ENCODE data around the gene AP2M1. TPM values are rescaled to one million over a fixed set of nuclear protein-coding genes. Genes with fewer than 3 reads are reported as not detected.
"Not testable (repeated sequence)": the region's sequence is repeated elsewhere in the genome, so short reads cannot be mapped to it uniquely, and the experiment has no call there.

AP2M1 gene
- polyA plus RNA-seq (ENCODE audit: insufficient read length in 12 of 12): 100 to 1,000 TPM in 11 of 12 donors, not detected in 1; 170 to 233 (median 199) TPM
- long read RNA-seq, donor 1, transcript AP2M1-214 (3 exons, 684 nt): minor isoform, 7 of 100 reads
- long read RNA-seq, donor 1, transcript AP2M1-207 (10 exons, 1,950 nt): minor isoform, 6 of 100 reads
- long read RNA-seq, donor 1, transcript AP2M1-202 (11 exons, 2,091 nt): major isoform, 69 of 100 reads
- long read RNA-seq, donor 1, partial matches to known transcripts: 14 of 100 reads
- long read RNA-seq, donor 1, other reads (novel, unspliced or antisense): 0 of 100 reads
- long read RNA-seq, donor 2, transcript AP2M1-202 (11 exons, 2,091 nt): major isoform, 59 of 70 reads
- long read RNA-seq, donor 2, partial matches to known transcripts: 5 of 70 reads
- long read RNA-seq, donor 2, other reads (novel, unspliced or antisense): 0 of 70 reads
- long read RNA-seq, donor 3, transcript AP2M1-202 (11 exons, 2,091 nt): major isoform, 31 of 35 reads
- long read RNA-seq, donor 3, partial matches to known transcripts: 0 of 35 reads
- long read RNA-seq, donor 3, other reads (novel, unspliced or antisense): 0 of 35 reads
- long read RNA-seq, donor 4, transcript AP2M1-202 (11 exons, 2,091 nt): major isoform, 27 of 30 reads
- long read RNA-seq, donor 4, partial matches to known transcripts: 0 of 30 reads
- long read RNA-seq, donor 4, other reads (novel, unspliced or antisense): 0 of 30 reads
- long read RNA-seq, donor 5, transcript AP2M1-207 (10 exons, 1,950 nt): minor isoform, 6 of 106 reads
- long read RNA-seq, donor 5, transcript AP2M1-214 (3 exons, 684 nt): minor isoform, 5 of 106 reads
- long read RNA-seq, donor 5, transcript AP2M1-202 (11 exons, 2,091 nt): major isoform, 86 of 106 reads
- long read RNA-seq, donor 5, partial matches to known transcripts: 5 of 106 reads
- long read RNA-seq, donor 5, other reads (novel, unspliced or antisense): 0 of 106 reads
- long read RNA-seq, donor 6, transcript AP2M1-202 (11 exons, 2,091 nt): major isoform, 29 of 48 reads
- long read RNA-seq, donor 6, partial matches to known transcripts: 17 of 48 reads
- long read RNA-seq, donor 6, other reads (novel, unspliced or antisense): 0 of 48 reads
- long read RNA-seq, donor 7, transcript AP2M1-202 (11 exons, 2,091 nt): major isoform, 36 of 39 reads
- long read RNA-seq, donor 7, partial matches to known transcripts: 0 of 39 reads
- long read RNA-seq, donor 7, other reads (novel, unspliced or antisense): 0 of 39 reads
- long read RNA-seq, donor 8, transcript AP2M1-202 (11 exons, 2,091 nt): major isoform, 64 of 95 reads
- long read RNA-seq, donor 8, transcript AP2M1-214 (3 exons, 684 nt): minor isoform, 5 of 95 reads
- long read RNA-seq, donor 8, partial matches to known transcripts: 24 of 95 reads
- long read RNA-seq, donor 8, other reads (novel, unspliced or antisense): 0 of 95 reads
- long read RNA-seq, donor 9, transcript AP2M1-202 (11 exons, 2,091 nt): major isoform, 28 of 52 reads
- long read RNA-seq, donor 9, partial matches to known transcripts: 20 of 52 reads
- long read RNA-seq, donor 9, other reads (novel, unspliced or antisense): 0 of 52 reads
- long read RNA-seq, donor 10, transcript AP2M1-202 (11 exons, 2,091 nt): major isoform, 59 of 66 reads
- long read RNA-seq, donor 10, partial matches to known transcripts: 0 of 66 reads
- long read RNA-seq, donor 10, other reads (novel, unspliced or antisense): 0 of 66 reads
- long read RNA-seq, donor 11, transcript AP2M1-202 (11 exons, 2,091 nt): major isoform, 56 of 85 reads
- long read RNA-seq, donor 11, partial matches to known transcripts: 22 of 85 reads
- long read RNA-seq, donor 11, other reads (novel, unspliced or antisense): 0 of 85 reads

DNA sequence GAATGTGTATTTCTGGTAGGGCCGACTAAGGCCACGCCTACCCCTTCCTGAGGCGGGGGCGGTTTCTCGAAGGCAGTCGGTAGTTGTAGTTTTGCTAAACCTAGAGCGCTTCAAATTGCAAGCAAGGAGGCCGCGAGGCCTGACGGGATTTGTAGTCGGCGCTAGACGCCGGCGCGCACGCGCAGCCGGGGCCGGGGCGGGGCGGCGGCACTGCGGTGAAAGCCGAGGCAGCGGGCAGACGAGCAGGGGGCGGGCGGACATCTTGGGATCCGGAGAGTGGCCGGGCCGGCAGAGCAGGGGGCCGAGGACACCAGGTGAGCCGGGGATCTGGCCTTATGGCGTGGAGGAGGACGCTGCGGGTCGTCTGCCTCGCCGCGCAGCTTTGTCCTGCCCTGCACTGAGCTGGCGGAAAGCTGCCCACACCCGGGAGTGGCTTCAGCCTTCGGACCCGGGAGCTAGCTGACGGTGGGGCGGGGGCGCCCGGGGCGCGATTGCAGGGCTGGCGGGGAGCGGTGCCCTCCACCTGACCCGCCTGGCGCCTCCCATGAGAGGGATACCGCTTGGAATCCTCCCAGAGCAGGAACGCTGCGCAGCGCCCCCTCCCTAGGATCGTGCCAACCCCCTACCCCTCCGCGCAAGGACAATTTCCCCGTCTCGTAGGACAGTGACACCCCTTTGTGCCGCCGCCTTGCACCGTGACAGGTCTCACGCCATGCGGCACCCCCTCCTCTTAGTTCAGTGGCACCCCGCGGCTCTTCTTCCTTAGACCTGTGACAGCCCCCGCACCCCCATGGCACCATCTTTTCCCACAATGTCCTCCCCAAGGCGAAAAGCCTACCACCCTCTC is at the start of gene AP2M1:
TSS of gene AP2M1 (plus strand) at position 210 of the 847 bp plus-strand sequence. CDS start 2,139 bp downstream, outside the sequence.
- peak; percentile 98 for DNase-seq

DNA sequence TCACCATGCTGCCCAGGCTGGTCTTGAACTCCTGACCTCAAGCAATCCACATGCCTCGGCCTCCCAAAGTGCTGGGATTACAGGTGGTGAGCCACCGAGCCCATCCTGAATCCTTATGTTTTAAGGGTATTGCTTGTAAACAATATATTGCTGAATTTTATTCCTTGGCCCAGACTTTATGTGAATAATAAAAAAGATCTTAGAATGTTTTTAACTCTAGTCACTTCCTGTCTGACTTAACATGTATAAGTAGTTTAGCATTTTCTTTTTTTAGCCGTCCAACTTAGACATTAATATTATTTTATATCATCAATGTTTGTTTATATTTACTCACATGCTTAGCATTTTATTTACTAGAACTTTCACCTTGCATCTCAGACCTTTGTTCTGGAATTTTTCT is 48.6 kb upstream of the AP2M1 start:
- DNase-seq: no peak

DNA sequence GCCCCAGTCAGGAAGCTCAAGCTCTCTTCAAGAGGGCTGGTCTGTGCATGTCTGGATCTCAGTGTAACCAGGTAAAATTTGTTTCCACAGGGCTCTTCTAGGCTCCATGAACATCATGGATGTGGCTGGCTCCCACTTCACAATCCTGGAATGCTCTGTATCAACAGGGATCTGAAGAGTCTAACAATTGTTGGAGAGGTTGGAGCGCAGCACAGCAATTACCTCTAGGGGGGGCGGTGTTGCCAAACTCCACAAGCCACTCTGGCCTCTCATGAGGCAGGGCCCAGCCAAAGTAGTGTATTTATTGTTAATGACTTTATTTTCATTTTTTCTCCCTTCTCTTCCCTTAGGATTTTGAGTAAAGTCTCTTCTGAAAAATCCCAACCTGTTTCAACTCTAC is 45.6 kb upstream of the AP2M1 start:
- no peak for DNase-seq

DNA sequence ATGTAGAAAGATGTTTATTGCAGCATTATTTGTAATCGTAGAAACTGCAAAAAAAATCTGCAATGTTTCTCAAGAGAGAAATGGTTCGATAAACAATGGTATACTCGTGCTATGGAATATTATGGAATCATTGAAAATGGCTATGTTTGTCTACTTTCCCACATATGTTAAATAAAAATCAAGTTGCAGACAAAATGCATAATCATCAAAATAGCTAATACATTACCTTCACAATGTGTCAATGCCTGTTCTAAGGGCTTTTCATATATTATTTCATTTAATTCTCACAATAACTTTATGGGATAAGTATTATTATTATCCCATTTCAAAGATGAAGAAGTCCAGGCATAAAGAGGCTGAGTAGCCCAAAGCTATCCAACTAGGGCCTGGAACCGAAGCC is 41.7 kb upstream of the AP2M1 start:
- DNase-seq: no peak

DNA sequence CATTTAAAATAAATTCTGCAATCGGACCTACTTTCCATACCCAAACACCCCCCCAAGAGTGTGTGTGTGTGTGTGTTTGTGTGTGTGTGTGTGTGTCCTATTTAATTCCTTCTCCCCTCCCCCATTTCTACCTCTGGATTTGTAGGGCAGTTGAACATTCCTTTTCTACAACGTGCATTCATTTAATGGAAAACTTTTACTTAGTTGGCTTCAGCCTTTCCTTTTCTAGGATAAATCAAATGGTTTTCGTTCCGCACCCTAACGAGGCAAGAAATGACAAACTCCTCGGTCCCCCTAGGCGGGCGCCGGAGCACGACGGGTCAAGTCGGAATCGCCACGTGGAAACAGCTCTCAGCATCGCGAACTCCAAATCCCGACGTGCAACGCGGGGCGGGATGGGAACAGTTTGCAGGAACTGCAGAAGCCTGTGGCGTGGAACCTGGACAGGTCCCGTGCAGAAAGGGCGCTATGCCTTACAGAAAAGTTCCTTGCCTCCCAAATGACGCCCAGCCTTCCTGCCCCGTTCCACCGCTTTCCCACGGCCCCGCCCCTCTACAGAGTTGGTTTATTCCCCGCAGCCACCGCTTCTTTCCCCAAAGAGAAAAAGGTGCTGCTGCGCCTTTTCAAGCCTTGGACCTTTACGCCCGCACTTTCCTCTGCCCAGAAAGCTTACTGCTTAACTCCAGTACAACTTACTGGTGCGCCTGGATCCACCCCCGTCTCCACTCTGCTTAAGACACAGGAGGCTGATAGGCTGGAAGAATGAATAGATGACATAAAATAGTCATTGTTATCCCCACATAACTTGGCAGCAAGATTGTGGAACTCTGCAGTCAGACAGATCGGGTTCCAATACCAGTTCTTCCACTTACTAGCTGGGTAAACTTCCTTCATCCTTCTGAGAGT is 40.6 kb upstream of the AP2M1 start:
- DNase-seq: peak; percentile 87

DNA sequence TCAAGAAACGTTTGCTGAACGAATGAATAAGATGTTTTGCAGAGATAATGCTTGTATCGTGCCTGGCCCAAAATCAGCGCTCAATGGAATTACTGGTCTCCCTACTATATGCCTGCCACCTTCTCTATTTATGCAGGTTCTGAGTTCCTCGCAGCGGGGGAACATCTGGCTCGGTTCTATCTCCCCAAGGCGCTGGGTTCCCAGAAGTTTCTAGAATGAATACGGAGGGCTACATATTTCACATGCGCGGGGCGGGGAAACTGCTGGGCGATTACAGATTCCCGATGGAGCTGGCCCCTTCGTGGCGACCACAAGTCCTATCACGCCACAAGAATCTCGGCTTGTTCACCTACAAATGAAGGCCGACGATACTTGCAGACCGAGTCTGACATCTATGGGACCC is 39.9 kb upstream of the AP2M1 start:
- peak; percentile 45 for DNase-seq

DNA sequence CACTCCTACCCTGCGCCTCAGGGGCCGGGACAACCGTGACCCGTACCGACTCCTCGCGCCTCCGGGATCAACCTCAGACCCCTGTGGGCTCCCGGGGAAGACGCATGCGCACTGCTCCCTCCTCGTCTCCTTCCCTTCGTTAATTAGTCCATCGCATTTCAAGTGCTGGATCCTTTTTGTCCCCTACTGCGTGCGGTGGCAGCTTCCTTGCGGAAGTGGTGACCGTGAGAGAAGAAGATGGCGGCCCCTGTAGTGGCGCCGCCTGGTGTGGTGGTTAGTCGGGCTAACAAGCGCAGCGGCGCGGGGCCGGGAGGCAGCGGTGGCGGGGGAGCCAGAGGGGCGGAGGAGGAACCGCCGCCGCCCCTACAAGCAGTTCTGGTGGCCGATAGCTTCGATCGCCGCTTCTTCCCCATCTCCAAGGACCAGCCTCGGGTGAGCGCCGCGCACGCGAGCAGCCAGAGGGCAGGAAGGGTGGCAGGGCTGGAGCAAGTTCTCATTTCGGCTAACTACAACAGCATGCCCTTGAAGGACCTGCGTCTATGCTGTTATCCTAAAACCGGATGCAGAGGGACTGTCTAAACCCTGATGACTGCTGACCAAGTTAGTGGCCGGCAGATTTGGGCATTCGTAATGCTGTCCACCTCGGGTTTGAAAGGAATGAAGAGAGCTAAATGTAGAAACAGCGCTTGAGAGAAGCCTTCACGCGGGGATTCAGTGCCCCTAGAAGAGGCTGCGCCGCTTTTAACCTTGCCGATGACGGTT is 39.3 kb upstream of the AP2M1 start, which contains the start of gene EIF2B5:
TSS of gene EIF2B5 (plus strand) at position 210 of the 762 bp plus-strand sequence. CDS start at position 238, 28 bp downstream.
- DNase-seq: peak; percentile 94

DNA sequence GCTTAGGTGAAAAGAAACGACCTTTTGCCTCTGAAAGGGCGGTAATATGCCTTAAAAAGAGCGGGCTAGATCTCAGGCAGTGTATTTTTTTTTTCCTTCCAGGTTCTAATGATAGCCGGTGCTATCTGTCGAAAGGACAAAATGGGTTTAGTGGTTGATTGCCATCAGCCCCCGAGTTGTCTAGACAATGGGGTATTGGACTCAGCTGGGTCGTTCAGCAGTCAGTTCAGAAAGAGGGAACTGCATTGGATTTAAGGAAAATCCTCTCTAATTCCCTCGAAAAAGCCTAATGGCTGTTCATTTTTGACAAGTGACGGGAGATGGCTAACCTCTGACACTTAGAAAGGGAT is 38.8 kb upstream of the AP2M1 start:
- DNase-seq: no peak

DNA sequence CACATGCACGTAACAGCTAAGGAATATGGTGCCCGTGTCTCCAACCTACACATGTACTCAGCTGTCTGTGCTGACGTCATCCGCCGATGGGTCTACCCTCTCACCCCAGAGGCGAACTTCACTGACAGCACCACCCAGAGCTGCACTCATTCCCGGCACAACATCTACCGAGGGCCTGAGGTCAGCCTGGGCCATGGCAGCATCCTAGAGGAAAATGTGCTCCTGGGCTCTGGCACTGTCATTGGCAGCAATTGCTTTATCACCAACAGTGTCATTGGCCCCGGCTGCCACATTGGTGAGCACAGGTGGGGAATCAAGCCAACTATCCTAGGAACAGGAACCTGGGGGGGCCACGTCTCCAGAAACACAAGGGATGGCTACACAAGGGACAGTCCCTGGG is 34.2 kb upstream of the AP2M1 start:
- no peak for DNase-seq

DNA sequence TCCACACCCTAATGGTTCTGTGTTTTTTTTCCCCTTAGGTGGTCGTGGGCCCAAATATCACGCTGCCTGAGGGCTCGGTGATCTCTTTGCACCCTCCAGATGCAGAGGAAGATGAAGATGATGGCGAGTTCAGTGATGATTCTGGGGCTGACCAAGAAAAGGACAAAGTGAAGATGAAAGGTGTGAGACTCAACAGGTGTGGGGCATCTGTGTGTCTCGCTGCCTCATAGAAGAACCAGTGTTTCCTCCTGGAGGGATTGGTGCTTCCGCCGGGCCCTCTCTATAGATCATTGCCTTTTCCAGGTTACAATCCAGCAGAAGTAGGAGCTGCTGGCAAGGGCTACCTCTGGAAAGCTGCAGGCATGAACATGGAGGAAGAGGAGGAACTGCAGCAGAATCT is 32.5 kb upstream of the AP2M1 start:
- no peak for DNase-seq

DNA sequence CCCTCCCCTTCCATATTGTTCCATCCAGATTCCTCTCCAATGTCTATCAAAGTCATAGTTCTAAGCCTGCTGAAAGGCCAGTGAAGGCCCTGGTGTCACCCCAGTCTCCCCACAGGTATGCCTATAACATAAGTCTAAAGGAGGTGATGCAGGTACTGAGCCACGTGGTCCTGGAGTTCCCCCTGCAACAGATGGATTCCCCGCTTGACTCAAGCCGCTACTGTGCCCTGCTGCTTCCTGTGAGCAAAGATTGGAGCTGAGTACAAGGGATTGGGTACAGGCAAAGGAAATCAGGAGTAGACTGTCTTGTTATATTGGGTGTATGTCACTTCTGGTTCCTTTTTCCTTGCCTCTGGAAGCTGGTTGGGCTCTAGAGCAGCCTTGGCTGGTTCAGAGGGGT is 31.3 kb upstream of the AP2M1 start:
- no peak for DNase-seq

DNA sequence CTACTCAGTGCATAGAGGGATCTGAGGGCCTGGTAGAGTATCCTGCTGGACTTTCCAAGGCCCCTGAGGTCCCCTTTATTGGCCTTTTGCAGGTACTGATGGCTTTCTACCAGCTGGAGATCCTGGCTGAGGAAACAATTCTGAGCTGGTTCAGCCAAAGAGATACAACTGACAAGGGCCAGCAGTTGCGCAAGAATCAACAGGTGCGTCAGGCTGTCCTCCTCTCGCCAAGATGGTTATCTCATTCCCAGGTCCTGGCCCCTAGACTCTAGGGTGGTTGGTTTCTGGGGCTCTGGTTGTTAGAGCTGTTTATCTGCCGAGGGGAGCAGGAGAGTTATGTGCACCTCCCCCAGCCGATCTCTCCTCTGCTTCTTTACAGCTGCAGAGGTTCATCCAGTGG is 30.1 kb upstream of the AP2M1 start:
- DNase-seq: no peak

DNA sequence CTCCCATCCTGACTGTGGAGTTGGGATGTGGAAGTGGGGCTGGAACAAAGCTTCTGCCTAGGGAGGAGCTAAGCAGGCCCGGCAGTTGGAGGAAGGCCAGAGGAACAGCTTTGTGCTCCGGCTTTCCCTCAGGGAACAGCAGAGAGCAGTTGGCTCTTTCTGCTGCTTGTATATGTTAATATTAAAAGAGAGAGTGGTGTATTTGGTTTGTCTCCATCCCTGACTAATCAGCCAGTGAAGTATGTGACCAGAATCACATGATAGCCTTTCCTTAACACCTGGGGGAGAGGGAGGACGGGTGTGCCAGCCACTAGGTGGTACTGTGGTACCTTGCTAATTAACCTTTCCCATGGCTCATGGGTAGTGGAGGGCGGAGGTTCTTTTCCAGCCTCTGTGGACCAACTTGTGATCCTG is 29.5 kb upstream of the AP2M1 start:
- DNase-seq: peak; percentile 83

DNA sequence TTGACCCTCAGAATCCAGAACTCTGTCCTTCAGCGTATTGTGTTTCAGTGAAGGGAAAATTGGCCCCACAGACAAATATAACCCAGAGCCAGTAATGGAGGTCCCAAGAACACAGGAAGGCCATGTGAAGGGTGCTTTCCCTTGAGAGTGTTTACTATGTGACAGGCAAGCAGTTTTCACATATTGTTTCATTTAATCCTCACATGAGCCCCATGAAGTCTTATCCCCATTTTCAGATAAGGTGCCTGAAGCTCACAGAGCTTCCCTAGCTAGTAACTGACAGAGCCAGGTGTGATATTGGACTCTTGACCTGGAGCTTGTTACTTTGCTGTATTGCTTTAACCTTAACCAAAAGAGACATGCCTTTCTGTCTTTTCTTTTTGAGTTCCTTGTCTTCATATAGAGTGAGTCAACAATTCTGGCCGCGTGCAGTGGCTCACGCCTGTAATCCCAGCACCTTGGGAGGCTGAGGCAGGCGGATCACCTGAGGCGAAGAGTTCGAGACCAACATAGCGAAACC is 28.8 kb upstream of the AP2M1 start:
- no peak for DNase-seq

DNA sequence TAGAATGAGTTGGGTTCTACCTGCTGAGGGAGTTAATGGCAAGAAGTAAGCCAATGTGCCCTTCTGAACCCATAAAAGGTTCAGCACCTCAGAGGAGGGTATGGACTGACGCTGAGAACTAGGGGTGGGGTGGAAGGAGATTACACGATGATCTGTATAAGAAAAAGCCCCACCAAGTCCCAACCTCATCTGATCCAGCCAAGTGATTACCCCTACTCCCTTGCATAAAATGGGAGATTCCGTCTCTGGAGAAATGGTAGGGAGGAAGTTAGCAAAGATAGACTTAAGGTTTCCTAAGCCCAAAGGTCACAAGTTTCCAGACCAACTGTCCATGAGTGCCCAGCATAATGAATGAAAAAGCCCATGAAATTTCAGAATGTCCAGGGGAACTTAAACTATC is 26.6 kb upstream of the AP2M1 start:
- no peak for DNase-seq

DNA sequence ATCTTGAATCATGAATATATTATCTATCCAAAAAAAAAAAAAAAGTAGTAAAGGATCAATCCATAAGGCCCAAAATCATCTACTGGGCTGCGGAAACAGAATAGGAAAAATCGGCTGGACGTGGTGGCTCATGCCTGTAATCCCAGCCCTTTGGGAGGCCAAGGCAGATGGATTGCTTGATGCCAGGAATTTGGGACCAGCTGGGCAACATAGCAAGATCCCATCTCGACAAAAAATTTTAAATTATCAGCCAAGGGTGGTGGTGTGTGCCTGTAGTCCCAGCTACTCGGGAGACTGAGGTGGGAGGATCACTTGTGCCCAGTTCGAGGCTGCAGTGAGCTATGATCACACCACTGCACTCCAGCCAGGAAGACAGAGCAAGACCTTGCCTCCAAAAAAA is 25.5 kb upstream of the AP2M1 start:
- DNase-seq: no peak

DNA sequence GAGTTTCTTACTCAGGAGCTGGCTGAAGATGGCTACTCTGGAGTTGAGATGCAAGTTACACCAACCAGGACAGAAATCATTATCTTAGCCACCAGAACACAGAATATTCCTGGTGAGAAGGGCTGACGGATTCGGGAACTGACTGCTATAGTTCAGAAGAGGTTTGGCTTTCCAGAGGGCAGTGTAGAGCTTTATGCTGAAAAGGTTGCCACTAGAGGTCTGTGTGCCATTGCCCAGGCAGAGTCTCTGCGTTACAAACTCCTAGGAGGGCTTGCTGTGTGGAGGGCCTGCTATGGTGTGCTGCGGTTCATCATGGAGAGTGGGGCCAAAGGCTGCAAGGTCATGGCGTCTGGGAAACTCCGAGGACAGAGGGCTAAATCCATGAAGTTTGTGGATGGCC is 24.9 kb upstream of the AP2M1 start:
- not testable (repeated sequence) for DNase-seq
